ENCODE data around the gene CTIF. TPM values are rescaled to one million over a fixed set of nuclear protein-coding genes. Genes with fewer than 3 reads are reported as not detected.

Gene CTIF
- total RNA-seq, 1 experiment from 2014 or later: 5.9 TPM

DNA sequence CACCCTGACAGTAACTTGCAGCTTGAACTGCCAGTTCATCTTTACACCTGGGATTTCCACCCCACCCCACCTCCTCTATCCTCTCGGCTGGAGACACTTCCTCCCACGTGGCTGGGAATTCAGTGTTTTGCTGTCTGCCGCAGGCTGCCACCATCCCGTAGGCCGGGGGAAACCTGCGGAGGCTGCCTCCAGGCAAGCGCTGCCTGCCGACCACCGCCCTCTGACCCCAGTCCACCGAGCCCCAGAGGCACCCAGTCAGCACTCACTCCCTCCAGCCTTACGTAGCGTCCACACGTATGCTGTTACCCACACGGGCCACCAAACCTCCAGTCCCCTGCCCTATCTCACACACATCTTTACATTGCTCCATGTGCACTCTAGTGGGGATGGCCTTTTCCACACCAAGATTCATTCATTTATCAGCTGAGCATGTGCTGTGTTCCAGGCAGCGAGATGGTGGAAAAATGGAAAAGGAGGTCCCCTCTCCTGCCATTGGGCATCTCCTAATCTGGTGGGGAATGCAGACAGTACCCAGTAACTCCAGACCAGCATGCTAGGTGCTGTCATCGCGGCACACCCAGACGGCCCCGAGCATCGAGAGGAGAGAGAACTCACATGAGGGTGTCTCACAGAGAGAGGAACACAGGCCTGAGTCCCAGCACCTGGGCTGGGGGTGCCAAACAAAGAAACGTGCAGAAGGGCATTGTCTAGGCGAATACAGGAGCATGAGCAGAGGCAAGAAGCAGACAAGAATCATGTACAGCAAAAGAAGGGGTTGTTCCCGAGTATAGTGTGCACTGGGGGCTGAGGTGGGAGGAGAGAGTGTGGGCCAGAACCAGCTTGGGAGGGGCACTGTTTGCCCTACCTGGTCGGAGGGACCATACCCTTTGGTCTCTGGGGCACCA, 245.0 kb downstream of the CTIF start:
- in situ Hi-C loops (cut with HindIII; ENCODE audit: low sequenced_read_pairs): no loop called here
- no peak for DNase-seq (ENCODE audit: low spot score)

DNA sequence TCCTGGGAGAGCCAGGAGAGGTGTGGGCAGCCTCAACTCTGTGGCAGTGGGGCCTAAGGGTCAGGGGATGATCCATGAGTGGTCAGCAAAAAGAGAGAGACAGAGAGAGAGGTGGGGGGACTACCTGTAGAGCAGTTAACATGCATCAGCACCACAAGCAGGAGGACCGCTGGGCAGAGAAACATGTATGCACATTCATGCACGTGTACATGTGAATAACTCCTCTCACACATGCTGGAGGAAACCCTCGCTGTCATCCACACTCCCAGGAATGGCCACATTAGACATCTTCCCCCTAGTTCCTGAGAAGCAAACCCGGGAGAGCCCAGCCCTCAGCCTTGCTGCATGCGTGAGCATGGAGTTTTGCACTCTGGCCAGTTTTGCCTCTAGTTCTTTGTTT, 245.8 kb downstream of the CTIF start:
- DNase-seq (ENCODE audit: low spot score): no peak
- in situ Hi-C loops (cut with HindIII; ENCODE audit: low sequenced_read_pairs): no loop called here

DNA sequence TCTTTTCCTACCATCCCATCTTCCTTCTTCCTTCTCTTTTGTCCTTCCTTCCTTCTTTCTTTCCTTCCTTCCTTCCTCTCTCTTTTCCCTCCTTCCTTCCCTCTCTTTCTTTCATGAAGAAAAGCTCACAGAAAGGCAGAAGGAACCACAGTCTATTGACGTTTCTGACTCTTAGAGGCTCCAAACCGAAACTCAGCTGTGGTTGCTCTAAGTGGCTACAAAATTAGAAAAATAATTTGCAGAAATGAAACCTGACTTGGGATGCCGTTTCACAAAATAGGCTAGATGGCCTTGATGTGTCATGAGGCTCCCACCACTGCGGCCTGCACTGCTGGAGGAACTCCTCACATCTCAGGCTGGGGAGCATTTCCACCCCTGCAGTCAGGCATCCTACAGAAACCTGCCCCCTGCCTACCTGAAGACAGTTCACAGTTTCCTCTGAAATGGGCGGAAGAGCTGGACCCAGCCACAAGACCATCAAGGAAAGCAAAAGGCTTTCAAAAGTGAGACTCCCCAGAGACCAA, 246.3 kb downstream of the CTIF start:
- no peak for DNase-seq (ENCODE audit: low spot score)
- in situ Hi-C loops (cut with HindIII; ENCODE audit: low sequenced_read_pairs): no loop called here

DNA sequence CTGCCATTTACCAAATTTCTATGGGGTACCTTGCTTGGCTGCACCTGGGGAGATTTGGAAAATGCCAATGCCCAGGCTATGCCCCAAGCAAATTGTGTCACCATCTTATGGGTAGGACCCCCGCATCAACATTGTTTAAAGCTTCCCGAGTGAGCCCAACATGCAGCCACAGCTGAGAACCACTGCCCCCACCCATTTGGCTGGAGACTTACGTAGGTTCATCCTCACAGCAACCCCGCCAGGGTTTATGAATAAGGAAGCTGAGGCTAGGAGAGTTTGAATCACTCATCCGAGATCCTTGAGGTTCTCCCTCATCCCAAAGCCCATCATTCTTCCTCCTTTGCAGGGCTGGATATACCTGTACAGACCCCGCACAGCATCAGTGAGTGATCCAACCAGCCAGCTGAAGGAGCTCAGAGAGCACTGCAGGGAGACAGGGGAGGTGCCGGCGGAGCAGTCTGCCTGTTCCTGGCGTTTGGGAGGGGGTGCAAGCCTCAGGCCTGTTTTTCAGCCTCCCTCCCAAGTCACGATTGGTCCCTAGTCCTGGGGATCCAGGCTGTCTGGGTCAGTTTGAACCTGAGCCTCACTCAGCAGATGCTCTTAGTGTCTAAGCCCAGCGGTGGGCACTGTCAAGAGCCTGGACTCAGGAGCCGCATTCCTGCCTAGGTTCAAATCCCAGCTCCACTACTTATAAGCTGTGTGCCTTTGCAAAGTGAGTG, 247.1 kb downstream of the CTIF start:
- in situ Hi-C loops (cut with HindIII; ENCODE audit: low sequenced_read_pairs): no loop called here
- DNase-seq (ENCODE audit: low spot score): no peak

DNA sequence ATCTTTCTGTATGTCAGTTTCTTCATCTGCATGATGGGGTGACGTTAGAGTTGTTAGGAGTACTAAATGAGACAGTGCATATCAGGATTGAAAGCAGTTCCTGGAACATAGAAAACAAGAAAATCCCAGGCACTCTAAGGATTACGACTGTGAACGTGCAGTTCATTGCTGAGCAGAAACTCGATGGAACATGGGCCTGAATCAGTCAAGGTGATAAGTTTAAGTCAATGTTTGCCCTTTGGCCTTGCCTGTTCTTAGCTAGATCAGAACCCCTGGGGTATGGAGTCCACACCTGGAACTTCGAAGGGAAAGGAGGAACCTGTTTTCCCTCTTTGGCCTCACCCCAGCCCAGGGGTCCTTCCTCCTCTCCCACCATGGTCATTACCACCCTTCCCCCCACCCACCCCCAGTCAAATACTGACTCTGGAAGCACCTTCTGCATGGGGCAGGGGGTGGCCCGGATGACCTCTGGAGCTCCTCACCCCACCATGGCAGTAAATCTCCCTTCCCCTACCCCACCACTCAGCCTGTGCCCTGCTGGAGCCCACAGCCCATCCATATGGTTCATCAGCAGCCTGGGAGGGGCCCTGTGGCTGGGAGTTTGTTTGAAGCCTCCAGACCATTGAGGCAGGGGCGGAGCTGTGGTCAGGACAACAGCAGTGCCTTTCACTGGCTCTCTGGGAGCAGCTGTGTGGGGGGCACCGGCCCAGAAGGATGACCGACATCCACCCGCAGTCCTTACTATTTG, 247.8 kb downstream of the CTIF start:
- DNase-seq (ENCODE audit: low spot score): no peak
- in situ Hi-C loops (cut with HindIII; ENCODE audit: low sequenced_read_pairs): no loop called here

DNA sequence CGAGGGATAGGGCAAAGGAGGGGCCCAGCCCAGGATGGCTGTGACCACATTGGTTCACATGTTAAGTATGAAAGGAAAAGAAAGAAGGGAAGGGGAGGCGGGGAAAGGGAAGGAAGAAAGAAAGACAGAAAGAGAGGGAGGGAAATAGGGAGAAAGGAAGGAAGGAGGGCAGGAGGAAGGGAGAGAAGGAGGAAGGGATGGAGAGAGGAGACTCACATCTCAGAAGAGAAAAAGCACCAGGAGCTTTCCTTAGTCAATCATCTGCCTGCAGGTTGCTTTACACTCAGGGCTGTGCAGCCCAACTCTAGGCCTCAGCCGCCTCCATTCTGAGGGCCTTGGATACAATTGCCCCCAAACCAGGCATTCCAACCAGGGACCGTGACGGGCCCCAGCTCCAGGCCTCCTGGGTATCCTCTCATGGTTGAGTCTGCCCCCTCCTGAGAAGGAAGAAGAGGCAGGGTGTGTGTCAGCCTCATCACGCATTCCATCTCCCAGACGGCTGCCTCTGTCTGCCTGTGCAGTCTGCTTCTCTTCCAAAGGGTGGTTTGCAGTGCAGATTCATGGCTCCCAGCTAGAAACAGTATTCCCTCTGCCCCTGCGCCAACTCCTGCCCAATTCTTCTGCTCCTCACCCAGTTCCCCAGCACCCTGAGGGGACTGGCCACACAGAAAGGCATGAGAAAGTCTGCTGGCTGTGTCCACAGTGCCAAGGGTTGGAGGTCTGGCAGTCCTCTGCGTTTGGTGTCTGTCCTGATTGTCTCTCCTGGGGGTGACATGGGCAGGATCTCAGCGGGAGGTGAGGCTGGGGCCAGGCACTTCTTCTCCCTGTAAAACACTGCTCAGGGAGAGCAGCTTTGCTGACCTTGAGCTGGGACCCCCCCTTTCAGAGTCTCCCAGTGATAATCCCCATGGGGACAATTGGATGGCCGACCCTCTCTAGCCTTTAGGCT, 248.6 kb downstream of the CTIF start:
- in situ Hi-C loops (cut with HindIII; ENCODE audit: low sequenced_read_pairs): no loop called here
- no peak for DNase-seq (ENCODE audit: low spot score)

DNA sequence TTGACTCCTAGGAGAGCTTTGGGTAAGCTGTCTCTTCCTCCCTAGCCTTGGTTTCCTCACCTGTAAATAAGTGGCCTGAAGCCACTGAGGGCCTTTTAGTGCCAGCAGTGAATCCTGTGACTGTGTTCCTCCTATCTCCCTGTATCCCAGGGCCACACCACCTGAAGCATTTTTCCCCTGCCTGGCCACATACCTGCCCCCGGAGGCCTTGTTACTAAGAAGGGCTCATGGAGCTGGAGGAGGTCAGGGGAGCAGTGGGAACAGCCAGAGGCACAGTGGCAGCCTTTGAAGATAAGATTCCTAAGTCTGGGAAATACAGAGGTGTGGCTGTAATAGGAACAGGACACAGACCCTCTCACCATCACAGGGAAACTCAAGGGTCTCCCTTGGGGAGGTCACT, 249.5 kb downstream of the CTIF start:
- DNase-seq (ENCODE audit: low spot score): no peak
- in situ Hi-C loops (cut with HindIII; ENCODE audit: low sequenced_read_pairs): no loop called here

DNA sequence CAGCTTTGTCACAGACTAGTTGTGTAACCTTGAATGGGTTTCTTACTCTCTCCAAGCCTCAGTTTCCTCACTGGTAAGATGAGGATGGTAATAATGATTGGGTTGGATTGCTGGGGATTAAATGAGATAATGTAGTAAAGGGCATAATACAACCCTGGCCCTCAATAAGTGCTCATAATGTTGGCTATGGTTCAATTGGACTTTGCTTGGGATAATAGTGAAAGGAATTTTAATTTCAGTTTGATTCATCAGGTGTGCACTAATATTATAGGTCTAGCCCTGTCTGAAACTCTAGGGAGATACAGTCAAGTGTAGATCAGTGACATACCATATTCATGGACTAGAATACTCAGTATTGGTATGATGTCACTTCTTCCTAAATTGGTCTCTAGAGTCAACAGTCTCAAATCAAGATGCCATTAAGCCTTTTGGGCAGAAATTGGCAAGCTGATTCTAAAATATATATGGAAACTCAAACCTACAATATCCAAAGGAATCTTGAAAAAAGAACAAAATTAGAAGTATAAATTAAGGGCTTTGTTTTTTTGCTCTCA, 250.5 kb downstream of the CTIF start:
- in situ Hi-C loops (cut with HindIII; ENCODE audit: low sequenced_read_pairs): no loop called here
- no peak for DNase-seq (ENCODE audit: low spot score)

DNA sequence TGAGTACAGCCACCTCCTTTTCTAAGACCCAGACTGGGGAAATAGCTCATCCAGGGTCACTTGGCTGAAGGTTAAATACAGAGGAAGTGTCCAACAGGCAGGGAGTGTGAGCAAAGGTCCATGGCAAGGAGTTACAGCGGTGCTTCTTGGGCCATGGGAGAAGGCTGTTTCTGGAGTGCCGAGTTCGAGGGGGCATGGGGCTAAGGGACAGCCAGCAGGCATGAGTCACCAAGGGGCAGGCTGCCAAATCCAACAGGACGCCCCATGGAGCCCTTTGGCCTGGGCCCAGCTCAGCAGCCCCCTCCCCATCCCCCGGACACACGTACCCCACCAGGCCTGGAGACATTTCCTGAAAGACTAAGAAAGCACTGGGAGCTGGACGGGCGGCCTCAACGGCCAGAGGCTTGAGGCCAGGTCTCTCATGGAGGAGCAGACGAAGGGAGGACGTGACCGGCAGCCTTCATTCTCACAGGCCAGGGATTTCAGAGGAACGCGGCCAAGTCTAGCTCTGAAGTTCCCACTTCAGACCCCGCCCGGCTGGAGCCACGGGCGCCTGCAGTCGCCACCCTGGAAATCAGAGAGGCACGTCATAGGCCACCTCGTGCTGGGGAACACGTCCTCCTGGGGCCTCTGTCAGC, 251.5 kb downstream of the CTIF start:
- no peak for DNase-seq (ENCODE audit: low spot score)

DNA sequence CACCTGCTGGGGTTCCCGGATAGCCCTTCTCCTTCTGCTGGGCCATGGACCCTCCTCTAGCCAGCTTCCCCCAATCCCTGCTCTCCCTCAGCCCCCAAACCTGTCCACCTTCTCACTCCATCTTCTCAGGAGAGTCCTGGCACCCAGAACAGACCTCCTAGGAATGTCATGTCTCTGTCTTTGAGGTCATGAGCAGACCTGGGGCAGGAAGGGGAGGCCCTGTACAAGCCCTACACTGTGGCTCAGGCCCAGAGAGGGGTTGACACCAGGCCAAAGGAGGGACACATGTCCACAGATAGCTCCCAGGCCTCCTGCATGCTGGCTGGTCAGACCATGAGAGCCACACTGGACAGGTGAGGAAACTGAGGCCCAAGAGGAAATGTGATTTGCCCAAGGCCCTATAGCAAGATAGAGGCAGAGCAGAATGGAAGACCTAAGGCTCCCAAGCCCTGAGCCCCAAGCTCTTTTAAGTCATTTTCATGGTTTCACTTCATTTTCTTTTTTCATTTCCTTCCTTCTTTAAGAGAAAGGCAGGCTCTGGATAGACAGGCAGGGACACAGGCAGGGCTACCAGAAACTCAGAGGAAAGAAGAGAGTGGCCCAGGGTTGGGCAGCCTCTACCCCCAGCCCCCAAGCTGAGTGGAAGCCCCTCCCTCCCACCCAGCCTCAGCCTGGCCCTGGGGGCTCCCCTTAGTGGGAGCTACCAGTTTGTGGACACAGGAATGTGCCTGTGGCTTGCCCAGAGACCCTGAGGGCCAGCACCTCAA, 252.2 kb downstream of the CTIF start:
- in situ Hi-C loops (cut with HindIII; ENCODE audit: low sequenced_read_pairs): no loop called here
- DNase-seq (ENCODE audit: low spot score): no peak

More for the DNA sequence above, 251.5 kb downstream of the CTIF start:
- in situ Hi-C loops (cut with HindIII; ENCODE audit: low sequenced_read_pairs): no loop called here

DNA sequence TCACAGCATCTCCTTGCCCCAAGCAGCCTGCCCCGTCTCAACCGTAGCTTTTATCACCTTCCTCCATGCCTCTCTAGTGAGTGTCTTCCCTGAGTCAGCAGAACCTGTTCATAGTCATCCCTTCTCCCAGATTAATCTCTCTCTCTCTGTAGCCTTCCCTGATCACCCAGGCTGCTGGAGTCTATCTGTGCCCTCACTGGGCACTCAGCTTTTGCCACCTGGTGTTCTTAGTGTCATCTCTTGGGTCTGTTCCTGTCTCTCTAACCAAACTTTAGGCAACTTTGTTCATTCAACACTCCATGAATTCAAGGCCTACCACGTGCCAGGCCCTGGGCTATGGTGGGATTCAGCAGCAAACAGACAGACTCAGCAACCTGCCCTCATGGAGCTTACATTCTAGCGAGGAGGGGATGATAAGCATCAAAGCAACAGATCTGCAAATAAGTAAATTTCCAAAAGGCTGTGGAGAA, 252.8 kb downstream of the CTIF start:
- no peak for DNase-seq (ENCODE audit: low spot score)
- in situ Hi-C loops (cut with HindIII; ENCODE audit: low sequenced_read_pairs): no loop called here

DNA sequence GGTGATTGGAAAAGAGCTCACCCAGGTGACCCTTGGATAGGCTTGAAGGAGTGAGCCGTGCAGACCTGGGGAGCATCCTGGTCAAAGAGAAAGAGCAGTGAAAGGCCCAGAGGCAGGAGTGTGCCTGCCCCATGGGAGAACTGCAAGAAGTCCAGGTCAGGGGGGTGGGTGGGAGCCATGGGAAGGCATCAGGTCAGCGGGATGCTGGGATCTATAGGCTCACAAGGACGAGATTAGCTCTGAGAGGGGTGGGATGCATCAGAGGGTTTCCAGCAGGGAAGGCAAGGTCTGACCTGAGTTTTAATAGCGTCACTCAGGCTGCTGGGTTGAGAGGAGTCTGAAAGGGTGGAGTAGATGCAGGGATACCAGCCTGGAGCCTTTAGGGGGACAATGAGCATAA, 253.3 kb downstream of the CTIF start:
- in situ Hi-C loops (cut with HindIII; ENCODE audit: low sequenced_read_pairs): no loop called here
- no peak for DNase-seq (ENCODE audit: low spot score)

DNA sequence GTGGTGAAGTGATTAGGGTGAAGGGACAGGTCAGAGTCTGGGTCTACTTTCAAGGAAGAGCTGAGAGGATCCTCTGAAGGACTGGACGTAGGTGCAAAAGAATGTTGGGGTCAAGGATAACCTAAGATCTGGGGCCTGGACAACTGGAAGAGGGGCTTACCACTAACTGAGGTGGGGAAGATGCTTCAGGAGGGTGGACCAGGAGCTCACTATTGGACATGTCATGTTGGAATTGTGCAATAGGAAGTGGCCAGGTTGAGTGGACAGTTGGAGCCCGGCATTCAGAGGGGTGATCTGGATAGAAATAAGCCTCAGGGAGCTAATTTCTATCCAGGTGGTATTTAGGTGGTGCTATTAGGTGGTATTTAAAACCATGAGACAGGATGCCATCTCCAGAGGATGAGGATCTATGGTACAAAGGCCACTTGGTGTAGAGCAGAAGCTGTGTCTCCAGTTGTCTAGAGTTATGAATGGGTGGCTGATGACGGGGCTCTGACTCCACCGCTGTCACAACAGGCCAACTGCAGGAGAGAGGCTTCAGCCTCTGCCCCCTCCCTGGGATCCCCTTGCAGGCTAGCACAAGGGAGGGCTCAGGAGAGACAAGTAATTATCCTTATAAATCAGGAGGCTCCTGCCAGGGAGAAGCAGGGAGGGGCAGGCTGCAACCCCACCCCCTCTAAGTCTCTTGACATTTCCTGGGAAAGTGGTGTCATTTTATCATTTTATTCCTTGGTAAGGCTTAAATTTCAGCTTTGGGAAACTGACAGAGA, 254.0 kb downstream of the CTIF start:
- no peak for DNase-seq (ENCODE audit: low spot score)

DNA sequence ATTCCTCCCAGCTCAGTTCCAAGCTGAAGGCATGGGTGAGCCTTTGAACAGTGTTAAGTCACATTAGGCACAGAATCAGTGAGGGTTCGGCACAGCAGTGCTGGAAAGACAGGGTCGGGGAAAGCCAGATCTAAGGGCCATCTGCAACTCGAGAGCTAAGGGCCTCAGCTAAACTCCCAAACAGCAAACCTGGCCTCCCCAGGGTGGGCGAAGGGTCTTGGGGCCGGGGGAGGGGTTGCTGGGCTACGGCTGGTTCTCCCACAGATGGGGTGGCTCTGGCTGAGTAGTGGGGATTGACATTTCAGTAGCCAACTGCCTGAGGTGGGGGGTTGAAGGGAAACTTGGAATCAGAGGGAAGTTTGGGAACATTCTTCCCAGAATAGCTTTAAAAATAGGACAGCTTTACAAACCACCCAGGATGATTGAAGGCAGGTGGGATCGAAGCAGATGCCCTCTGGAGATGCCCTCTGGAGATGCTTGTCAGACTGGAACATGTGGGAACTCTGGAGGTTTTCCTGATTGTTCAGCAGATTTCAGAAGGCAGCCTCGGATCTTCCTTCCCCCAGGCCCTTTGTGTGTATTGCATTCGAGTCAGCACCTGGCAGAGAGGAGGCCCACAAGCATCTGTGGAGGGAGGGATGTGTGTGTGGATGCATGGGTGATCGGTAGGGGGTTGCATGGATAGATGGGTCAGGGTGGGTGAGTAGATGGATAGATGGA, 255.6 kb downstream of the CTIF start:
- in situ Hi-C loops (cut with HindIII; ENCODE audit: low sequenced_read_pairs): no loop called here
- no peak for DNase-seq (ENCODE audit: low spot score)

More for the DNA sequence above, 254.0 kb downstream of the CTIF start:
- in situ Hi-C loops (cut with HindIII; ENCODE audit: low sequenced_read_pairs): no loop called here

DNA sequence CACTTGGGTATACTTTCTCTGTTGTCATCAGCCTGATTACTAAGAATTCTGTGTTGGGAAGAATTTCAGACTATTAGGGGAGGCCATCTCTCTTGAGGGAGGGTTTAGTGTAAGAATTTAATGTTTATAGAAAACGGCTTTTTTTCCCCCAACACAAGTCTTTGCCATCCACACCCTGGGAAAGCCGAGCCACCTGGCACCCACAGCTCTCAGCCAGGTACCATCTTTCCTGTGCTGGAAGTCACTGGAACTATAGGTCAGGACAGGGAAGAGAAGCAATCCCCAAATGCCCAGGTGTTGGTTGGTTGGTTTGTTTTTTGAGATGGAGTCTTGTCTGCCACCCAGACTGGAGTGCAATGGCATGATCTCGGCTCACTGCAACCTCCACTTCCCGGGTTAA, 256.9 kb downstream of the CTIF start:
- DNase-seq (ENCODE audit: low spot score): no peak
- in situ Hi-C loops (cut with HindIII; ENCODE audit: low sequenced_read_pairs): no loop called here

Data from G401 (cell line).